ENCODE data around the gene PKP1.

Gene PKP1

DNA sequence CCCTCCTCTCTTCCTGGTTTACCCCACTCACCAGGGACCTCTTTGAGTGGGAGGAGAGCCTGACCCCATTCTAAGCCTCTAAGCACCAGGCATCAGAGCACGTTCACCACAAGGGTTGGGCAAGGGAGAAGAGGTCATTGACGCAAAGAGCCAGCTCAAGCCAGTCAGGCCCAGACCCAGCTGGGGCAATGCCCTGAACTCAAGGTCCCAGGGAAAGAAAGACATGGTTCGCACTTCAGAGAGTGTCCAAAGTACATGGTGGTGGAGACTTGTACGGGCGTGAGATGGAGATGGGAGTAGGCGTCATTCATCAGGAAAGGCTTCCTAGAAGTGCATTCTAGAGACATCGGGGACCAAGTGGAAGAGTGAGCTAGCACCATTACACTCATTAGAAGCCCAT lies 7.2 kb downstream of the PKP1 start:
- no peak overlapping the region for H3K27ac ChIP-seq
- TF ChIP-seq, protein P1, sequence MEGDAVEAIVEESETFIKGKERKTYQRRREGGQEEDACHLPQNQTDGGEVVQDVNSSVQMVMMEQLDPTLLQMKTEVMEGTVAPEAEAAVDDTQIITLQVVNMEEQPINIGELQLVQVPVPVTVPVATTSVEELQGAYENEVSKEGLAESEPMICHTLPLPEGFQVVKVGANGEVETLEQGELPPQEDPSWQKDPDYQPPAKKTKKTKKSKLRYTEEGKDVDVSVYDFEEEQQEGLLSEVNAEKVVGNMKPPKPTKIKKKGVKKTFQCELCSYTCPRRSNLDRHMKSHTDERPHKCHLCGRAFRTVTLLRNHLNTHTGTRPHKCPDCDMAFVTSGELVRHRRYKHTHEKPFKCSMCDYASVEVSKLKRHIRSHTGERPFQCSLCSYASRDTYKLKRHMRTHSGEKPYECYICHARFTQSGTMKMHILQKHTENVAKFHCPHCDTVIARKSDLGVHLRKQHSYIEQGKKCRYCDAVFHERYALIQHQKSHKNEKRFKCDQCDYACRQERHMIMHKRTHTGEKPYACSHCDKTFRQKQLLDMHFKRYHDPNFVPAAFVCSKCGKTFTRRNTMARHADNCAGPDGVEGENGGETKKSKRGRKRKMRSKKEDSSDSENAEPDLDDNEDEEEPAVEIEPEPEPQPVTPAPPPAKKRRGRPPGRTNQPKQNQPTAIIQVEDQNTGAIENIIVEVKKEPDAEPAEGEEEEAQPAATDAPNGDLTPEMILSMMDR (IDR thresholded peaks at IDR 0.05): no peak
- no peak for TF ChIP-seq ZFX (IDR thresholded peaks at IDR 0.05; ENCODE audit: borderline replicate concordance)

DNA sequence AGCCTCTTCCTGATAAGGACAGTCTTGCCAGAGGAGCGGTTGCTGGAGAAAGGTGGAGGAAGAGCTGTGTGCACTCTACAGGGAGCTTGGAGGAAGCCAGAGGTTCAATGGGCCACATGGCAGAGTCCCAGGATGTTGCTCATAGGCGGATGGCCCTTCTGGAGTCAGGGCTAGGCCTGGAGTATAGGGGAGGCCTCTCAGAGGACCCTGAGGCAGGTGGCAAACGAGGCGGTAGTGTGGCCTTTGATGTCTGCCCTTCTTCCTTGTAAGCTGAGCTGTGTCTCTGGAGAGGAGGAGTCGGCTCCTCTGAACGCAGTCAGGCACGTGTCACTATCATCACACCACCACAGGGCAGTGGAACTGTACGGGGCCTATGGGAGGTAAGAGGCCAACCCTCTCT lies 8.6 kb downstream of the PKP1 start:
- TF ChIP-seq, protein P1 (IDR thresholded peaks at IDR 0.05): no peak
- no peak for TF ChIP-seq ZFX (IDR thresholded peaks at IDR 0.05; ENCODE audit: borderline replicate concordance)
- no peak overlapping the region for H3K27ac ChIP-seq

DNA sequence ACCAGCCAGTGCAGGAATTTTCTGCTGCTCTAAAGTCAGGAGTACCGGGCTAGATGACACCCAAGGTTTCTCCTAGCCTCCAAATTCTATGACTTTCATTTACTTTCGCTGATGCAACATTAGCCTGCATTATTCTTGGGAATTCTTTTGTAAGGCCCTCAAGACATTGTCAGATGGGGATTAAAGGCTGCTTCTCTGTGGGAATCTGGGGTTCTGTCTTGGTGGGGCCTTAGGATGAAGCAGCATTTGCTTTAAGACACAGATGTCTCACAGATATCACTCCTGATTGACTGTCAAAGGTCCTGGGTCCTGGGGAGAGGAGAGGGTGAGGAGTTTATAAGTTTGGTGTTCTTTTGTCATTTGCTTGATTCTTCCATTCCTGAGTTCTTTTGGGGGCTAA lies 11.6 kb downstream of the PKP1 start:
- TF ChIP-seq ZFX (IDR thresholded peaks at IDR 0.05; ENCODE audit: borderline replicate concordance): no peak
- TF ChIP-seq, protein P1 (IDR thresholded peaks at IDR 0.05): no peak

DNA sequence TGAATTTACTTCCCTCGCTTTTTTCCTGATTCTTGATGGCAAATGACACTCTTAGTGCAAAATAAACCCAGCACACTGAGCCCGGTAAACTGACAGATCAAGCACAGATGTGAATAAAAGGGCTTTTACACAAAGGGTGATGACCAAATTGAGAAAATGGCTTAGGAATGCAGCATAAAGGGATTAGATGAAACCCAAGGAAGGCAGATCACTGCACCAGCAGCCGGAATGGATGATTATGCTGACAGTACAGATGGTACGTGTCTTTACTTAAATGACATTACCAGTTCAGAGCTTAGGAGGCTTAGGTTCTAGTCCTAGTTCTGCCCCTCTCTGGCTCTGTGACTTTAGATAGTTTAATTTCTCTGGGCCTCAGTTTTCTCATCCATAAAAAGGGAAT lies 12.0 kb downstream of the PKP1 start:
- H3K27ac ChIP-seq: no peak overlapping the region

More for the DNA sequence above, 11.6 kb downstream of the PKP1 start:
- no peak overlapping the region for H3K27ac ChIP-seq

DNA sequence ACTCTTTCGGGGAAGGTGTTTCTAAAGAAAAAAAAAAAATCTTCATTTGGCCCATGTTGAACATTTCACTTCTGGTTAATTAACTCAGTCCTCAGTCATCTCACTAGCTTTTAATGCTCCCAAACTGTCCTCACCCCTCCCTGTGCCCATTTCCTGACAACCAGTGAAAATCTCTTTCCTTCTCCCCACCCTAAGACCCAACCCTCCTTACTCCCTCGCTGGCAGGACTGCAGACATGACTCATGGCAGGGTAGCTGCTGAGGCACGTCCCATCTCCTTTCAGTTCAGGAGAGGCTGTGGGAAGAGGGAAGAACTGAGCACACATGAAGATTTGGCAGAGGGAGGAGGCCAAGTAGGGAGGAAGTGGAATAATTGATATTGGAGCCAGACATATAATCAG lies 12.6 kb downstream of the PKP1 start:
- TF ChIP-seq, protein P1 (IDR thresholded peaks at IDR 0.05): no peak
- TF ChIP-seq ZFX (IDR thresholded peaks at IDR 0.05; ENCODE audit: borderline replicate concordance): no peak
- no peak overlapping the region for H3K27ac ChIP-seq

More for the DNA sequence above, 12.0 kb downstream of the PKP1 start:
- TF ChIP-seq, protein P1 (IDR thresholded peaks at IDR 0.05): no peak
- TF ChIP-seq ZFX (IDR thresholded peaks at IDR 0.05; ENCODE audit: borderline replicate concordance): no peak

DNA sequence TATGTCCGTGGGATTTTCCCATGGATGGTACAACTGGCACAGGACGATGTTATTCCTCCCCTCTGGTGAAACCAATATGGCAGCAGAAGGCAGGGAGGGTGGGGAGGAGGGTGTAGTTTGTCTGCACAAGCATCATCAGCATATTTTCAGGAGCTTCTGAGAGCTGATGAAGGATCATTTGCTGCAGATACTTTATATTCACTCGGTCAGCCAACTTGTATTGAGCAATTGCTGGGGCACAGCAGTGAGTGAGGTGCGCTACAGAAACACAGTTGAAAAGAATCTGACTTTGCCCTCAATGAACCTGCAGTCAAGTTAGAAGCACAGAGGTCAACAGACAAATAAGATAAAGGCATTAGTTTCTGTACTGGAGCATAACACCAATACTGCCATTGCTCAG lies 13.0 kb downstream of the PKP1 start:
- no peak overlapping the region for H3K27ac ChIP-seq
- TF ChIP-seq, protein P1 (IDR thresholded peaks at IDR 0.05): no peak
- no peak for TF ChIP-seq ZFX (IDR thresholded peaks at IDR 0.05; ENCODE audit: borderline replicate concordance)

DNA sequence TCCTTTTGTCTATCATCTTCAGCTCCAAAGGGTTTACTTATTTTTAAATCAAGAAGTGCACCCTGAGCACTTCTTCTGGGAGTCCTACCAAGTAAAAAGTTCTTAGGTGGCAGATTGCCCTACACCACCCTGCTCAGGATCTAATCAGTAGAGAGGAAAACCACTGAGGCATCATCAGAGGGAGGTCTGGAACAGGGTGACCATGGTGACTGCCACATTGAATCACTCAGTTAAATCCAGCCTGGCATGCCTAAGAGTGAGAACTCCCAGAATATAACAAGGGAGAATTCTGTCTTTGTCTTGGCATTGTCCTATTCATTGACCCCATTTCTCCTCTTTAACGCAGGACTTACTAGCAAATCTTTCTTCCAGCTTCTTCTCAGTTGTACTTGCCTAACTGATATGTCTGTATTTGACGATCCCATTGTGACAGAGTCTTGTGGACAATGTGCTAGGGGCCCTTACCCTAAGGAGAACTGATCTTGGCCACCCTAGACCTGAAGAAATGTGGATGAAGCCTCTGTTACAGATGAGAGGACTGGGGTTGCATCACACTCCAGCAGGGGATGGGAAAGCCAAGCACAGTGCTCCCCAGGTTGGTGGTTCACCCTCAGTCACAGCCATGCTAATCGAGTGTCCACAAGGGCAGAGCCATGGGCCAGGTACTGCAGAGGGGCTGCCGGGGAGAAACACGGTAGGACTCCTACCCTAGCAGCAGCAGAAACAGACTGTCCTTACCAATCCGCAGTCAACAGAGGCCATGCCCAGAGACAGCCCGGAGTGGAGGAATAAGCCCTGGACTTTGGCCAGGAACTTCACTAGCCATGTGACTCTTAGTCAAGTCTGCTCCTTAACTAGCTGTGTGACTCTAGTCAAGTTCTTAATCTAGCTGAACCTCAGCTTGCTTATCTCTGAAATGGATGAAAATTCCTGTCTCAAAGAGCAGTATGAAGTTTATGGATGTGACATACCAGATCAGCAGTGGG lies 15.4 kb downstream of the PKP1 start:
- no peak overlapping the region for H3K27ac ChIP-seq
- TF ChIP-seq ZFX (IDR thresholded peaks at IDR 0.05; ENCODE audit: borderline replicate concordance): no peak
- TF ChIP-seq, protein P1 (IDR thresholded peaks at IDR 0.05): no peak

Data from 22Rv1 (cell line).